Measurements from ENCODE around the gene TBC1D4.
"Not testable (repeated sequence)": the region's sequence is repeated elsewhere in the genome, so short reads cannot be mapped to it uniquely, and the experiment has no call there.

Gene TBC1D4

GRCh38 chr13:75327135-75327510 lies 154.8 kb downstream of the TBC1D4 start:
- no peak for DNase-seq (ENCODE audit: low read depth in 3 of 3, low spot score in 1 of 3)

- peak in 2 of 3 donors; percentile 9 to 36 for DNase-seq (ENCODE audit: low read depth in 3 of 3, low spot score in 1 of 3)
Measured at GRCh38 chr13:75326173-75327134, 155.5 kb downstream of the TBC1D4 start.

DNA sequence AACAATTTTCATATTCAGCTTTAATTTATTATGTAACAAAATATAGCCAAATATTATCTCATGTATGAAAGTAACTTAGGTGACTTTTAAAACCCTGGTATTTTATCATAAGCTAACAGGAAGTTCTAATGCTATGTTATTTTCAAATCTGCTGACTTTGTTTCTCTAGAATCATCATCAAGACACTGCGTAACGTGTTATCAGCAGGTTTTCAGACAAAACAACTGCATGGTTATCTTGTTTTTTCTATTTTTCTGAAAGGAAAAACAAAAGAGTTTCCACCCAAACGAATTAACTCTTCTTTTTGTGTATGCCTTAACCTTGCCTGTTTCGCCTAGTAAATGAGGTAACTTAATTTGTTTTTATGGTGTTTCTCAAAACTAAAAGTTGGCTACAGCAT lies 156.3 kb downstream of the TBC1D4 start:
- DNase-seq (ENCODE audit: low read depth in 3 of 3, low spot score in 1 of 3) = no peak

DNA sequence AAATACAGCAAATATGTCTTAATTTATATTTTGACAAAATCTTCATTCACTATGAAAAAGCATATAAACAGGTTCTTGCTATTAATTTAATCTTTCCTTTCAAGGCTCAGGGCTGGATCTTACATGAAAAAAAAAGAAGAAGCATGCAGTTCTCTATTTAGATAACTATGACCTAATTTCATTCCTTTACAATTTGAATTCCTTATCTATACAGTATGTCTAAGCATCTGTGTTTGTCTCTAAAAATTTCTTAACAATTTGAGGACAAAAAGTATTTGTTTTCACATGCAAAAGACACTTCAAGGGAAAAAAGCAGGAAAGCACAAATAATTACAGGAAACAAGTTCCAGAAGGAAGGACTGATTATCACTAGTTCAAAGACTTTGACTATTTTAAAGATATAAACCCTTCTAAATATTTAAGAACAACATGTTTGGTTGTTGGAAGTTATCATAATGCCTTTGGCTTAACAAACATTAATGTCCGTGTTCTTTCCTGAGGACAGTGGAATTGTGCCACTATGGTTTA lies 157.5 kb downstream of the TBC1D4 start:
- DNase-seq (ENCODE audit: low read depth in 3 of 3, low spot score in 1 of 3) = no peak

- DNase-seq (ENCODE audit: low read depth in 3 of 3, low spot score in 1 of 3) = no peak
Measured at GRCh38 chr13:75321084-75321483, 160.9 kb downstream of the TBC1D4 start.

DNA sequence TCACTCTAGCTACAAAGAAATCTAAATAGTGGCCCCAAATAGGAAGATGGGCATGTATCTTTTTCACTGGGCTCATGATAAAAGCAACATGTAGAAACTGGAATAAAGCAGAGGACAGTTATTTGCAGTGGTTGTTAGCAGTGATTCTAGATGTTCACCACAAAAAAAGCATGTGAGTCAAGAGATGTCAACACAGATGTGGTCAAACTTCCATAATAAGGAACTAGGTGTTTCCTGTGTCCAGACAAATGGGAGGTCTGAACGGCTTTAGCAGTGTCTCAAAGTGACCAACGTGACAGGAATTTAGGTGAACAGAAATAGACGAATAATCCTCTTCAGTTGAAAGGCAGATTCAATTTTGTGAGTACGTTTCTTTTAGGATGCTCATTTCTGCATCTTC lies 162.7 kb downstream of the TBC1D4 start:
- no peak for DNase-seq (ENCODE audit: low read depth in 3 of 3, low spot score in 1 of 3)

GRCh38 chr13:75318138-75318833 lies 163.7 kb downstream of the TBC1D4 start:
- DNase-seq (ENCODE audit: low read depth in 3 of 3, low spot score in 1 of 3) = no peak

DNA sequence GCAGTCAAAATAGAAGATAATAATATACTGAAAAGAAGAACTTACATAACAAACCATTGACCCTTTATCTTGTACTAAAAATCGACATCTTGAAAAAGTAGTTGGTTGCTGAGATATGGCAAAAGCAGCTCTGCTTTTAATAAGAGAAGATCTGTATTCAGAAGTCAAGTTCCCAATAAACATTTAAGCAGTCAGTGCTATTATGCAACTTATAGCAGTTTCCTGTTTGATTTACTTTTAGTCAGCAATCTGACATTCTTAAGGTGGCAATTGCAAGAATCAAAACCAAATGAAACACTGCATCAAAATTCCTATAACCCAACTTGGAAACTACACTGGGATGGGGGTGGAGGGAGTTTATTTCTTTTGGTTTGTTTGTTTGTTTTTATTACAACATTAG lies 165.5 kb downstream of the TBC1D4 start:
- no peak for DNase-seq (ENCODE audit: low read depth in 3 of 3, low spot score in 1 of 3)

DNA sequence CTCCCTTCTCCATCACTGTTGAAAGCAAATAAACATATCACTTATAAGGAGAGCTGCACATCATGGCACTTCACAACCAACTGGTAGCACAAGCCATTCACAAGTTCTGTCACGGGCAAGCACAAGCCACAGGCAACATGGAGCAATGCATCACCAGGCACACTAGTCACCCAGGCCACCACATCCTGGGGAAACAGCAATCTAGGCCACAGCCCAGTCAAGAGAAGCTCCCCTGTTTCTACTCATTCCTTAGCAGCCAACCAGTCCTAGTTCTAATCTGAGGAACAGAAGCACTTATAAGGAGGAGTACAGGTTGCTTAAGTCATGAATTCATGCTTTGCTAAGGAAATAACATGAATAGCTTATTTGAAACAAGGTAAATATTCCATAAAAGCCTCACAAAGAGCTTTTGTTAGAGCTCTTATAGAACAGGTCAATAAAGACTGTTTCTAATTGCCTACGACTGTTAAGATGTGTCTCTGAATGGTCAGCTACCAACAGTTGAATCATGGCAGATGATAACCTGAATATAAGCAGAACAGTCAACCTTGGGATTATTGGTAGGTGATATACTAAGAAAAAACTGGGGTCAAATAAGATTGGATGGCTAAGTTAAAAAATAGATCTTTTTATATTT lies 169.0 kb downstream of the TBC1D4 start:
- DNase-seq (ENCODE audit: low read depth in 3 of 3, low spot score in 1 of 3) = no peak

- no peak for DNase-seq (ENCODE audit: low read depth in 3 of 3, low spot score in 1 of 3)
Measured at GRCh38 chr13:75309981-75310580, 171.9 kb downstream of the TBC1D4 start.

- no peak for DNase-seq (ENCODE audit: low read depth in 3 of 3, low spot score in 1 of 3)
Measured at GRCh38 chr13:75308222-75308621, 173.7 kb downstream of the TBC1D4 start.

- no peak for DNase-seq (ENCODE audit: low read depth in 3 of 3, low spot score in 1 of 3)
Measured at GRCh38 chr13:75307370-75307949, 174.5 kb downstream of the TBC1D4 start.

- not testable (repeated sequence) for DNase-seq (ENCODE audit: low read depth in 3 of 3, low spot score in 1 of 3)
Measured at GRCh38 chr13:75306967-75307366, 175.0 kb downstream of the TBC1D4 start.

GRCh38 chr13:75305059-75305458 lies 176.9 kb downstream of the TBC1D4 start:
- no peak for DNase-seq (ENCODE audit: low read depth in 3 of 3, low spot score in 1 of 3)

DNA sequence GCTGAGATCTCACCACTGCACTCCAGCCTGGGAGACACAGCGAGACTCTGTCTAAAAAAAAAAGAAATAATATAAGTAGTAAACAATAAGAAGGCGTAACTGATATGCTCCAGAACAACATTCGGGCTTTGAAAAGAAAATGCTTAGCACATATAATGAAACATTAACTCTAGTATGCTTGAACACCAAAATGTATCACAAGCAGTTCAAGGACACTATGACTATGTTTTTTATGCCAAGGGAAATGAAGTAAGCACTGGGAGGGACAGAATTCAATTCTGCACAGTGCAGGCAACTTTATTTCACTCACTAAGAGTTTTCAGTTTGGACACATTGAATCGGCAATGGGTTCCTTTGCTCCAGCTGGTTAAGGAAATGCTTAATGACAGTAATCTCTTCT lies 178.7 kb downstream of the TBC1D4 start:
- no peak for DNase-seq (ENCODE audit: low read depth in 3 of 3, low spot score in 1 of 3)

DNA sequence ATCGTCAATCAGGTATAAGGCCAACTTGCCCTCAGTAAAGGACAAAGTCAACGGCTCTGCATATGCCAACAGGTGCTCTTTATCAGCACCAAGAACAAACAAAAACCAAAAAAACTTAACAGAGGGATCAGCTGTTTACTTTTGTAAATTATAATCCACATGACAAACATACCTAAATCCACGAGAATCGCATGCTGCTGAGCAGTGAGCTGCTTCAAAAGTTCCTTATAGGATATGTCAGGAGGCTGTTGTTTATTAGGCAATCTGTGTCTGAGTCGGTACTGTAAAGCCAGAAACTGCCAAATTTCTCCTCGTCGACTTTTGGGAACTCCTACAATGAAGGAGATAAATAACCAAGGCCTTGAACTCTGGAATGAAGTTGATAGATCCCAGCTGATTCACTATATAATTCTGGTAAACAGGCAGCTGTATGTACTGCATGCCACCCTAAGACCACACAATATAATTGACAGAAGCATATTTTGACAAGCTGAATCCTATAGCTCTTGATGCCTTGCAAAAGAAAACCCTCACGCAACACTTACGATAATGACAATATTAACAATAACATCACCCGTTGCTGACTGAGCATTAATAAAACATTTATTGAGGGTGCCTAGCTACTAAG lies 179.8 kb downstream of the TBC1D4 start:
- no peak for DNase-seq (ENCODE audit: low read depth in 3 of 3, low spot score in 1 of 3)

GRCh38 chr13:75299913-75300862 lies 181.8 kb downstream of the TBC1D4 start:
- no peak for DNase-seq (ENCODE audit: low read depth in 3 of 3, low spot score in 1 of 3)

DNA sequence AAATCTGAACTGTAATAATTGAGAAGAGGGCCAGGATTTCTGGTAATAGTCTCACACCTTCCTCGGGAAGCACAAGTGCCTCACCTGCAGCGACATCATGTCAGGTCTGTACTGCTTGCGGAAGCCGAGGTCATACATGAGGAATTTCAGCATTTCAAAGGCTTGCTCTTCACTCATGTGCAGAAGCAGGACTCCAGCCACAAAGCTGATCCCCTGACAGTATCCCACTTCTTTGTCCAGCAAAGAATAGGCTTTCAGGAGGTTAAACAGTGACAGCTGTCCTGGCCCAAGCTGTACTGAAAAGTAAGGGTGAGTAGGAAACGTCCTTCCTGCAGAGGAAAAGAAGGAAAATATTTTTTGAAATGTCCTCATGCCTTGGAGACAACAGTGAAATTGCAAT lies 182.7 kb downstream of the TBC1D4 start:
- no peak for DNase-seq (ENCODE audit: low read depth in 3 of 3, low spot score in 1 of 3)

DNA sequence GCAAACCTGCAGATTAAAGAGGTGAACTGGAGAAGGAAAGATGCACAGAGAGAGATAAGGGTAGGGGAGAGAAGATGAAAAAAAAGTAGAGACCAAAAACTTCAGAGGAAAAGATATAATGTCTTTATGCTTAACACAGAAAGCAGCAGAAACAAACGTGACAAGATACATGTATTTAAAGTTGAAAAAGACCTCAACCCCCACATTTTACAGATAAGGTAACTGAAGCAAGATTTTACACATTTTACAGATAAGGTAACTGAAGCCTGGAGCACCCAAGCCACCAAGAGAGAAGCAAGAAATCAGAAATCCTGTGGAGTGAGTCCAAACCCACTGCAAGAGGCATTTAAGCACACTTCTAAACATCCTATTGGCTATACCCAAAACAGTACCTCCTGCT lies 185.3 kb downstream of the TBC1D4 start:
- DNase-seq (ENCODE audit: low read depth in 3 of 3, low spot score in 1 of 3) = no peak
